Esophagus muscularis mucosa (tissue), 4 donors: ENCODE measurements around the gene TKTL2. TPM values are rescaled to one million over a fixed set of nuclear protein-coding genes. Genes with fewer than 3 reads are reported as not detected.

Source experiments
- DNase-seq: peaks from one replicate; pipeline ENCODE4 v3.0.0-alpha.2; 2017; ENCODE audit errors: extremely low spot score
- H3K27ac ChIP-seq, 4 donors: fragments of 200-600 bp; sonication (generic); replicated peaks in 1 of 4; 1 replicate in 3 of 4; 2 replicates in 1 of 4; pipeline ENCODE4 v1.5.1; 2016 to 2019; ENCODE audit warnings: mild to moderate bottlenecking in 1 of 4
- H3K27me3 ChIP-seq, 4 donors: fragments of 200-600 bp; sonication (generic); one replicate each; pipeline versions ENCODE4 v1.5.1 to v1.6.0; 2016 to 2019
- H3K36me3 ChIP-seq, 4 donors: fragments of 200-600 bp; sonication (generic); one replicate each; pipeline ENCODE4 v1.5.1; 2016 to 2019
- H3K4me1 ChIP-seq, 4 donors: fragments of 200-600 bp; sonication (generic); one replicate each; pipeline ENCODE4 v1.5.1; 2016 to 2019
- H3K4me3 ChIP-seq, 4 donors: fragments of 200-600 bp; sonication (generic); 1 replicate in 2 of 4; 2 replicates in 2 of 4; pipeline ENCODE4 v1.5.1; 2016 to 2019; ENCODE audit warnings: mild to moderate bottlenecking in 4 of 4, moderate library complexity in 1 of 4
- H3K9me3 ChIP-seq, 4 donors: fragments of 200-600 bp; sonication (generic); 1 replicate in 3 of 4; 2 replicates in 1 of 4; pipeline ENCODE4 v1.5.1; 2016 to 2019
- EP300 ChIP-seq: sonication (generic); formaldehyde crosslinking; IDR thresholded peaks from one replicate; pipeline ENCODE4 v1.6.1; 2017; ENCODE audit warnings: antibody characterized with exemption
- POLR2A ChIP-seq: fragments of 450-650 bp; IDR thresholded peaks from one replicate; pipeline ENCODE4 v1.6.1; 2017; ENCODE audit warnings: antibody characterized with exemption, moderate library complexity, mild to moderate bottlenecking, low read depth
- POLR2AphosphoS5 ChIP-seq, 2 donors: sonication (generic); formaldehyde crosslinking; IDR thresholded peaks; one replicate each; pipeline ENCODE4 v1.6.1; 2017; ENCODE audit warnings: antibody characterized with exemption in 2 of 2
- WGBS: methylation state at CpG from one replicate; pipeline ENCODE4 v1.1.5; 2018; 5-methylcytosine and 5-hydroxymethylcytosine counted together
- intact Hi-C: fragments of 100-400 bp; cut with DNase I; formaldehyde crosslinking; loops from one replicate; pipeline ENCODE4 v1.15.1; 2023
- total RNA-seq, 4 donors: library from RNA; depleted of rRNA; stranded (reverse); fragments of >200 nt; gene quantifications; one replicate each; pipeline versions ENCODE4 v1.1.0 to v1.2.1, GENCODE V29; 2016
- TF ChIP-seq, protein P1 (sequence below), 3 experiments: fragments of 200-600 bp in 2 of 3; fragments of 450-650 bp in 1 of 3; sonication (generic) in 2 of 3; IDR thresholded peaks; one replicate each; pipeline ENCODE4 v1.5.1; 2017 to 2019; ENCODE audit warnings: antibody characterized with exemption in 3 of 3, mild to moderate bottlenecking in 2 of 3, moderate library complexity in 1 of 3

TKTL2 gene, protein sequence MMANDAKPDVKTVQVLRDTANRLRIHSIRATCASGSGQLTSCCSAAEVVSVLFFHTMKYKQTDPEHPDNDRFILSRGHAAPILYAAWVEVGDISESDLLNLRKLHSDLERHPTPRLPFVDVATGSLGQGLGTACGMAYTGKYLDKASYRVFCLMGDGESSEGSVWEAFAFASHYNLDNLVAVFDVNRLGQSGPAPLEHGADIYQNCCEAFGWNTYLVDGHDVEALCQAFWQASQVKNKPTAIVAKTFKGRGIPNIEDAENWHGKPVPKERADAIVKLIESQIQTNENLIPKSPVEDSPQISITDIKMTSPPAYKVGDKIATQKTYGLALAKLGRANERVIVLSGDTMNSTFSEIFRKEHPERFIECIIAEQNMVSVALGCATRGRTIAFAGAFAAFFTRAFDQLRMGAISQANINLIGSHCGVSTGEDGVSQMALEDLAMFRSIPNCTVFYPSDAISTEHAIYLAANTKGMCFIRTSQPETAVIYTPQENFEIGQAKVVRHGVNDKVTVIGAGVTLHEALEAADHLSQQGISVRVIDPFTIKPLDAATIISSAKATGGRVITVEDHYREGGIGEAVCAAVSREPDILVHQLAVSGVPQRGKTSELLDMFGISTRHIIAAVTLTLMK
- not detected for total RNA-seq

DNA sequence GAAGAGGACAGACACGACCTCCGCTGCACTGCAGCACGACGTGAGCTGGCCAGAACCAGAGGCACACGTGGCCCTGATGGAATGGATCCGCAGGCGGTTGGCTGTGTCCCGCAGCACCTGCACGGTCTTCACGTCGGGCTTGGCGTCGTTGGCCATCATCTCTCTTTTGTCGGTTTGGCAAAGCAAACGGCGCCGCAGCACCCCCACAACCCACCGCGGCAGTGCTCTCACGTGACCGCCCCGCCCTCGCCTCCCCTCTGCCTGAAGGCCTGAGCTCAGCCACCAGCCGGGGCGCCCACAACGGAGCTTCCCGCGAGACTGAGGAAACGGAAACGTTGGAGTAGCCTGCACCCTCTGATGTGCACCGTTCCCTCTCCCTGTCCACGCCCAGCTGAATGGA lies at the start of gene TKTL2:
TKTL2 (minus strand) TSS at position 179 of the 400 bp plus-strand sequence; CDS start at position 159, 20 bp downstream.
- Histone ChIP-seq H3K9me3 (no peaks in the 10 kb centered on the region), H3K36me3 (no peaks in the 10 kb centered on the region), H3K27me3 (no peaks in the 10 kb centered on the region), H3K4me3 (no peak within 1 kb of the TSS), H3K27ac (no peak within 1 kb of the TSS), H3K4me1 (no peaks in the 10 kb centered on the region)
- TF ChIP-seq POLR2AphosphoS5 (IDR thresholded peaks at IDR 0.05) = no peak
- no peak for TF ChIP-seq POLR2A
- TF ChIP-seq, protein P1, sequence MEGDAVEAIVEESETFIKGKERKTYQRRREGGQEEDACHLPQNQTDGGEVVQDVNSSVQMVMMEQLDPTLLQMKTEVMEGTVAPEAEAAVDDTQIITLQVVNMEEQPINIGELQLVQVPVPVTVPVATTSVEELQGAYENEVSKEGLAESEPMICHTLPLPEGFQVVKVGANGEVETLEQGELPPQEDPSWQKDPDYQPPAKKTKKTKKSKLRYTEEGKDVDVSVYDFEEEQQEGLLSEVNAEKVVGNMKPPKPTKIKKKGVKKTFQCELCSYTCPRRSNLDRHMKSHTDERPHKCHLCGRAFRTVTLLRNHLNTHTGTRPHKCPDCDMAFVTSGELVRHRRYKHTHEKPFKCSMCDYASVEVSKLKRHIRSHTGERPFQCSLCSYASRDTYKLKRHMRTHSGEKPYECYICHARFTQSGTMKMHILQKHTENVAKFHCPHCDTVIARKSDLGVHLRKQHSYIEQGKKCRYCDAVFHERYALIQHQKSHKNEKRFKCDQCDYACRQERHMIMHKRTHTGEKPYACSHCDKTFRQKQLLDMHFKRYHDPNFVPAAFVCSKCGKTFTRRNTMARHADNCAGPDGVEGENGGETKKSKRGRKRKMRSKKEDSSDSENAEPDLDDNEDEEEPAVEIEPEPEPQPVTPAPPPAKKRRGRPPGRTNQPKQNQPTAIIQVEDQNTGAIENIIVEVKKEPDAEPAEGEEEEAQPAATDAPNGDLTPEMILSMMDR (IDR thresholded peaks at IDR 0.05) = no peak
- TF ChIP-seq EP300 = no peak
- WGBS = 89% methylated on average over 32 of the region's 32 CpGs
- no peak for DNase-seq
- intact Hi-C loops = no loop called here

DNA sequence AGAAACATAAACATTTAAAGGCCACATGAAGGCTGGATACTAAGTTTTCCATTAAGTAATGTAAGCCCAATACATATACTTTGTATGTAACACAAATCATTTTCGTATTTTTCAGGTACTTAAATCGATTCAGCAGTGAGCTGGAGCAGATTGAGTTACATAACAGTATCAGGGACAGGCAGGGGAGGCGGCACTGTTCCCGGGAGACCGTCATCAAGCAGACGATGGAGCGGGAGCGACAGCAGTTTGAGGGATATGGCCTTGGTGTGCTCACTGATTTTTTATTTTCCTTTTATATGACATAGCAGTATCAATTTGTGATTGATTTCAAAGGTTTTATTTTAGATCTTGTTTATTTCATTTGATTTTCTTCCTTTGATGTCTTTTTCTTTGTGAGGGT lies 41.6 kb upstream of the TKTL2 start:
- intact Hi-C loops = no loop called here
- H3K36me3 ChIP-seq = peaks cover 16 to 81% (median 42%) of the 10 kb centered on the region in 4 donors
- 97% methylated on average over 8 of the region's 8 CpGs for WGBS

DNA sequence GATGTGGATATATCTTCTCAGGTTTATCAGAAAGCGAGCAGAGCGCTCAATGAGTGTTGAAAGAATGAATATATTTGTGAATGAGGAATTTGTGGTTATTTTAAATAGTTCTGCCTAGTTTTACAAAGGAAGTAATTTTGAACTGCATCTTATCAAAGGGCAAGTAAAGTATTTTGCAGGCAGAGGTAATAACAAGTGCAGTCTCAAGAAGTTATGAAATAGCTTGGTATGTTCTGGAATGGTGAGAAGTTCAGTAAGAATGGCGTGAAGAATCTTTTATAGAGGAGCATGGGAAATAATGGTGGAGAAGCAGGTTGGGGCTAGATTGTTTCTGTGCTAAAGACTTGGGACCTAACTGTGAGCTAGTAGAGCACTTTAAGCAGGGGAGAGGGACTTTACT lies 31.8 kb upstream of the TKTL2 start:
- Histone ChIP-seq H3K4me1 (no peaks in the 10 kb centered on the region), H3K27ac (no peak overlapping the region), H3K4me3 (no peak overlapping the region), H3K27me3 (no peaks in the 10 kb centered on the region), H3K36me3 (peaks cover 2 to 31% (median 18%) of the 10 kb centered on the region in 4 donors), H3K9me3 (no peaks in the 10 kb centered on the region)
- TF ChIP-seq EP300 = no peak
- no peak for TF ChIP-seq POLR2AphosphoS5 (IDR thresholded peaks at IDR 0.05)
- no peak for TF ChIP-seq POLR2A
- TF ChIP-seq, protein P1 (IDR thresholded peaks at IDR 0.05) = no peak
- intact Hi-C loops = no loop called here
- WGBS = 88% methylated on average over 3 of the region's 3 CpGs
- no peak for DNase-seq

More for the DNA sequence above, 41.6 kb upstream of the TKTL2 start:
- no peaks in the 10 kb centered on the region for H3K4me1 ChIP-seq
- H3K9me3 ChIP-seq = no peaks in the 10 kb centered on the region
- TF ChIP-seq POLR2A (no peak), POLR2AphosphoS5 (IDR thresholded peaks at IDR 0.05) (no peak), EP300 (no peak)
- TF ChIP-seq, protein P1 (IDR thresholded peaks at IDR 0.05) = no peak
- no peak overlapping the region for H3K27ac ChIP-seq
- DNase-seq = no peak
- H3K4me3 ChIP-seq = no peak overlapping the region
- H3K27me3 ChIP-seq = no peaks in the 10 kb centered on the region

DNA sequence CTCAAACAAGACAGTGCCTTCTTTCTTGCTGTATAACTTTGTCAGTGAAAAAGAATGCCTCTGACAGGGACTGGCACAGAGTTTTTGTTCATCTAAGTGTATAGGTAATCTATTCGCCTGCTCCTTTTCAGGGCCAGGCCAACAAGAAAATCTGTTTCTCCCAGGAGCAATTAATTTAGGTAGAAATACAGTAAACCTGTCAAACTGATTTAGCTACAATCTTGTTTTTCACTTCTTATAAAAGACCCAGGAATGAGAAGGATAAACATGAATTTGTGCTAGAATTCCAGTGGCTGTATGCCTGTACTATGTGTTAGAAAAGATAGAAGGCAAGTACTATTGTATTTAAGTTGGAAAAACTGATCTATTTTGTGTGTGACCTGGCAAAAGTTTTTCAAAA lies 27.0 kb upstream of the TKTL2 start:
- intact Hi-C loops = no loop called here
- TF ChIP-seq POLR2A = no peak
- TF ChIP-seq, protein P1 (IDR thresholded peaks at IDR 0.05) = no peak
- TF ChIP-seq POLR2AphosphoS5 (IDR thresholded peaks at IDR 0.05) = no peak
- no peak for TF ChIP-seq EP300
- peaks cover 4 to 17% (median 12%) of the 10 kb centered on the region in 4 donors for H3K4me1 ChIP-seq
- no peaks in the 10 kb centered on the region for H3K27me3 ChIP-seq
- H3K36me3 ChIP-seq = peaks cover 0 to 5% (median 0%) of the 10 kb centered on the region in 4 donors
- DNase-seq = no peak
- H3K27ac ChIP-seq = no peak overlapping the region
- H3K4me3 ChIP-seq = no peak overlapping the region
- WGBS = 88% methylated on average over 1 of the region's 1 CpG
- no peaks in the 10 kb centered on the region for H3K9me3 ChIP-seq
